ENCODE results near the gene BMF.
"Not testable (repeated sequence)": the region's sequence is repeated elsewhere in the genome, so short reads cannot be mapped to it uniquely, and the experiment has no call there.

The BMF gene

GRCh38 chr15:40125950-40126349, 17.3 kb upstream of the BMF start:
- DNase-seq: no peak

GRCh38 chr15:40124807-40125285, 16.2 kb upstream of the BMF start:
- not testable (repeated sequence) for DNase-seq

GRCh38 chr15:40124333-40124732, 15.7 kb upstream of the BMF start:
- DNase-seq: not testable (repeated sequence)

- not testable (repeated sequence) for DNase-seq
Measured at GRCh38 chr15:40123863-40124262, 15.2 kb upstream of the BMF start.

- not testable (repeated sequence) for DNase-seq
Measured at GRCh38 chr15:40122989-40123388, 14.3 kb upstream of the BMF start.

- no peak for DNase-seq
Measured at GRCh38 chr15:40121911-40122638, 13.4 kb upstream of the BMF start.

GRCh38 chr15:40118473-40118872, 9.8 kb upstream of the BMF start:
- no peak for DNase-seq

- no peak for DNase-seq
Measured at GRCh38 chr15:40115670-40116093, 7.0 kb upstream of the BMF start.

- not testable (repeated sequence) for DNase-seq
Measured at GRCh38 chr15:40115106-40115505, 6.4 kb upstream of the BMF start.

- no peak for DNase-seq
Measured at GRCh38 chr15:40114218-40114617, 5.5 kb upstream of the BMF start.

GRCh38 chr15:40112789-40113188, 4.1 kb upstream of the BMF start:
- DNase-seq: no peak

- DNase-seq: no peak
Measured at GRCh38 chr15:40111888-40112287, 3.2 kb upstream of the BMF start.

- no peak for DNase-seq
Measured at GRCh38 chr15:40110866-40111550, 2.3 kb upstream of the BMF start.

- no peak for DNase-seq
Measured at GRCh38 chr15:40108061-40108854, 421 bp downstream of the BMF start.

GRCh38 chr15:40106203-40107161, 2.2 kb downstream of the BMF start:
- DNase-seq: no peak

GRCh38 chr15:40105517-40106202, 3.0 kb downstream of the BMF start:
- peak; percentile 45 for DNase-seq

- DNase-seq: peak; percentile 85
Measured at GRCh38 chr15:40104865-40105516, 3.7 kb downstream of the BMF start.

- no peak for DNase-seq
Measured at GRCh38 chr15:40104296-40104864, 4.3 kb downstream of the BMF start.

GRCh38 chr15:40103864-40104271, 4.8 kb downstream of the BMF start:
- no peak for DNase-seq
